A549 treated with AZD9567 at 1 μM for 4 hours (cell line): Measurements from ENCODE around the gene RPRML. TPM values are rescaled to one million over a fixed set of nuclear protein-coding genes. Genes with fewer than 3 reads are reported as not detected.

Experiments used
- total RNA-seq: library from RNA; stranded (reverse); fragments of 200-300 nt; extraction: Qiagen RNA extraction; gene quantifications from 5 replicates; pipeline ENCODE4 v1.2.3, GENCODE V29; 2022; ENCODE audit not compliant: insufficient read depth

The RPRML gene
- total RNA-seq, result 0.71 to 1.00 TPM (median 0.80 TPM) in 4 of 5 replicates, not detected in the other

DNA sequence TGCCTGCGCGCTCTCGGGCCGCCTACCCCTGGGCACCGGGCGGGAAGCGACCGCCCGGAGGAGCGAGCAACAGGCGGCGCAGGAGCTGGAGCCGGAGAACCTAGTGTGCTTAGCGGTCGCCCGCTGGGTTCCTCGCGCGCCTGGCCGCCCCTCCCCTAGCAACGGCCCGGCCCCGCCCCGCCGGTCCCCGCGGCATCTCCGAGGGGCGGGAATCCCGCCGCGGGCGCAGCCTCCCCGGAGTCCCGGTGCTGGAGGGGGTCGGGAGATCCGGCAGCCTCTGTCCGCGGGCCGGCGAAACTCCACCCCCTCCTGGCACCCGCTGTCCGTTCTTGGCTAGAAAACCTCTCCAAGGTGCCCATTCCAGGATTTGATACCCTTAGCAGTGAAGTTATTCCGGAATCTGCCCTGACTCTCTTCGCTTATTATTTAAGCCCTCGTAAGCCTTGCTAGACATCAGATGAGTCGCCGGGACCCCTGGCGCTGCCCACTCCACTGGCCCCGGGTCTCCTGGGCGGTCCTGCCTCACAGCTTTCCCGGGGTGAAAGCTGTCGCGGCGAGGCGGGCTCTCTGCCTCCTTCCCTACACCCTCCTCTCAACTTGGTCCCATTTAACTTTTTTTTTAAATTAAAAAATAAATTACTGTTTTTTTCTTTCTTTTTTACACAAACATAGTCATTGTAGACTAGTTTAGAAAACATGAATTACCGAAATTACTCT is at the start of gene RPRML:
RPRML (minus strand) TSS at position 107 of the 717 bp plus-strand sequence. CDS start 246 bp downstream, outside the sequence.

Other genes with a start within 250 kb of the RPRML start
- 2.9 to 4.6 TPM (median 3.9 TPM) in 5 replicates for gene WNT3, start 160.6 kb downstream of the RPRML start, total RNA-seq
- gene WNT9B, start 127.7 kb downstream of the RPRML start, total RNA-seq, result not detected in 5 replicates
- 34.3 to 43.6 TPM (median 41.6 TPM) in 5 replicates for gene GOSR2, start 56.1 kb downstream of the RPRML start, total RNA-seq
- 72.1 to 135 TPM (median 83.1 TPM) in 5 replicates for gene CDC27, start 210.0 kb upstream of the RPRML start, total RNA-seq
- gene MYL4, start 230.1 kb upstream of the RPRML start, total RNA-seq, result 0.16 to 0.32 TPM (median 0.17 TPM) in 3 of 5 replicates, not detected in the others